ENCODE data around the gene ERC2.

Gene ERC2

DNA sequence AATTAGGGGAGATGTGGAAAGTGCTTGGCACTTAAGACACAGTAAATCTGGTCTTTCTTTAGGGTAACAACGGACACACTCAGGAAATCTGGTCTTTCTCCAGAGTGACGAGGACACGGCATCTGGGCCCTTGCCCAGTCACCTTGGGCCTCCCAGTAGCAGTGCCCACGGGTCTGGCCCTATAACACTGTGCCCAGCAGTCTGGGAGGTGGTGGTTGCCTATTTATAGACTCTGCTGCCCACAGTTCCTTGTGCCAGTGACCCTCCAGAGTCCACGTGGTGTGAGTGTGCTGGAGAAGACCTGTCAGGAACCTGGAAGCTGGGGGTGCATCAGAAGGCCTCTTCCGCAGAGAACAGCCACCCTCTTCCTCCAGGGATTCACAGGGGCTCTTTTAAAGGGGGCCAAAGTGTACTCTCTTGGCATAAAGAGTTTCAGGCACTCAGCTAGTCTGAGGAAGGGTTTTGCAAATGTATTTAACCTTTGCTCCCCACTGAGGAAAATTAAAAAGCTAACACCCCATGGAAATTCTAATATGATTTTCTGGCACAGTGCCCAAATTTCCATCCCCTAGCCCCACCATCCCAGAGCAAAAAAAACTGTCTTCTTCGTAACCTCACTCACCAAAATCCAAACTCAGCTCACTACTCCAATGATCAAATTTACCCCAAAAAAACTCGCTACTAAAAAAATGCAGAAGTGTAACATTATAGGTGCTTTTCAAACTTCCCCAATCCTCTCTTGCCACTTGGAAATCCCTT is 996.6 kb downstream of the ERC2 start:
- no peaks in the 10 kb centered on the region for H3K4me1 Mint-ChIP-seq (ENCODE audit: low read depth)
- no peaks in the 10 kb centered on the region for H3K9me3 Mint-ChIP-seq (ENCODE audit: low read depth)
- no peaks in the 10 kb centered on the region for H3K36me3 Mint-ChIP-seq
- H3K27me3 Mint-ChIP-seq, result peaks cover 13% of the 10 kb centered on the region
- H3K4me3 Mint-ChIP-seq, result no peak overlapping the region
- H3K27ac Mint-ChIP-seq, result no peak overlapping the region

GRCh38 chr3:55471084-55471483 is 997.2 kb downstream of the ERC2 start:
- Mint-ChIP-seq H3K36me3 (no peaks in the 10 kb centered on the region), H3K27ac (no peak overlapping the region), H3K4me1 (ENCODE audit: low read depth) (no peaks in the 10 kb centered on the region), H3K4me3 (no peak overlapping the region), H3K9me3 (ENCODE audit: low read depth) (no peaks in the 10 kb centered on the region), H3K27me3 (peaks cover 9% of the 10 kb centered on the region)

GRCh38 chr3:55469957-55470526 is 998.2 kb downstream of the ERC2 start:
- no peaks in the 10 kb centered on the region for H3K36me3 Mint-ChIP-seq
- H3K27ac Mint-ChIP-seq, result no peak overlapping the region
- H3K4me3 Mint-ChIP-seq, result no peak overlapping the region
- peaks cover 9% of the 10 kb centered on the region for H3K27me3 Mint-ChIP-seq
- no peaks in the 10 kb centered on the region for H3K9me3 Mint-ChIP-seq (ENCODE audit: low read depth)
- H3K4me1 Mint-ChIP-seq (ENCODE audit: low read depth), result no peaks in the 10 kb centered on the region

DNA sequence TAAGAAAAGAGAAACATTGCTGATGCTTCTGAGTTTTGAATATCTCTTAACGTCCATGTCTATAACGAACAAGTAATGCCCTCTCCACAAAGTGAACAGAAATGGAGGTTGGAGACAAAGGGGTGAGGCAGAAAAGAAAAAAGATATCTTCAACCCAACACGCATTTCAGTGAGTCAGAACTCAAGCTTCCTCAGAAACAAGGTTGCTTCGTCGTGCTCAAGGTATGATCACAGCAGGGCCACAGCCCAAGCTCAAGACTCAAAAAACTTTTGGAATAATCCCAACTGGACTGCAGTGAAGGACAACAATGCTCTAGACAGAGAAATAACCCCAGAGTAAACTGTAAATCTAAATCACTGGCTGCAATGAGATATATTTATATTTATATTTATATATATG is 1000.0 kb downstream of the ERC2 start:
- Mint-ChIP-seq H3K9me3 (ENCODE audit: low read depth) (no peaks in the 10 kb centered on the region), H3K27me3 (peaks cover 6% of the 10 kb centered on the region), H3K36me3 (no peaks in the 10 kb centered on the region), H3K4me1 (ENCODE audit: low read depth) (no peaks in the 10 kb centered on the region), H3K27ac (no peak overlapping the region), H3K4me3 (no peak overlapping the region)

DNA sequence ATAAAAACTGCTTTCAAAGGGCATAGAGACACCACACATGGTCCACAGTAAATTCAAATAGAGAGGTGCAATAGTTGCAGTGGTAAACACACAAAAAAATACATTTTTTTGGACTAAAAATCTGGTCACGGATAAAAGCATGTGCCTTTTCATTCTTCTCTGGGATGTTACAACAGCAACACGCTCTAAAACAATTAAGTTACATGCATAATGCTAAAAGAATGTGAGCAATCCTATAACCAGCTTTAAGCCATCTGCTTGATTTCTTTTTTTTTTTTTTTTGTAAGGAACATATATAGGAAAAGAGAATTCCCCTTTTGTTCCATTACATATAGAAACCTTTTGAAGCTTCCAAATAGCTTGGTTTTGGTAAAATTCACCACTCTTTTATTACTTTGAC is 1001.2 kb downstream of the ERC2 start:
- peaks cover 2% of the 10 kb centered on the region for H3K27me3 Mint-ChIP-seq
- no peak overlapping the region for H3K27ac Mint-ChIP-seq
- no peak overlapping the region for H3K4me3 Mint-ChIP-seq
- H3K4me1 Mint-ChIP-seq (ENCODE audit: low read depth), result no peaks in the 10 kb centered on the region
- H3K36me3 Mint-ChIP-seq, result no peaks in the 10 kb centered on the region
- H3K9me3 Mint-ChIP-seq (ENCODE audit: low read depth), result no peaks in the 10 kb centered on the region

DNA sequence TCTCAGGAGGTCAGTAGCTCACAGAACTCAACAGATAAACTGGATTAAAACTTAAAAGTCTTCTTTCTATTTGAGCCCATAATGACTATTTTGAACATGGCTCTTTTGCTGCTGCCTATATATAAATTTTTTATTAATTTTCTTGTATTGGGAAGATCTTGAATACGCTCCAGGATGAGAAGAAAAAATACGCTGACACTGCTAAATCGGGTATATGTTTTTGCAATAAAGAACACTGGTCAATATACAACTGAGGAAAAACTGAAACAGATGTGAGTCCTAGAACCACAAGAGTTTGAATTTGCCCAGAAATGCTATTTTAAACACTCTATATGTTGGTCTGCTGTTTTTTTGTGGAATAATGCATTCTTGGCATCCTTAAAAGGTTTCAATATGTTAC is 1001.7 kb downstream of the ERC2 start:
- no peaks in the 10 kb centered on the region for H3K9me3 Mint-ChIP-seq (ENCODE audit: low read depth)
- no peak overlapping the region for H3K27ac Mint-ChIP-seq
- no peaks in the 10 kb centered on the region for H3K4me1 Mint-ChIP-seq (ENCODE audit: low read depth)
- H3K36me3 Mint-ChIP-seq, result no peaks in the 10 kb centered on the region
- no peaks in the 10 kb centered on the region for H3K27me3 Mint-ChIP-seq
- H3K4me3 Mint-ChIP-seq, result no peak overlapping the region

DNA sequence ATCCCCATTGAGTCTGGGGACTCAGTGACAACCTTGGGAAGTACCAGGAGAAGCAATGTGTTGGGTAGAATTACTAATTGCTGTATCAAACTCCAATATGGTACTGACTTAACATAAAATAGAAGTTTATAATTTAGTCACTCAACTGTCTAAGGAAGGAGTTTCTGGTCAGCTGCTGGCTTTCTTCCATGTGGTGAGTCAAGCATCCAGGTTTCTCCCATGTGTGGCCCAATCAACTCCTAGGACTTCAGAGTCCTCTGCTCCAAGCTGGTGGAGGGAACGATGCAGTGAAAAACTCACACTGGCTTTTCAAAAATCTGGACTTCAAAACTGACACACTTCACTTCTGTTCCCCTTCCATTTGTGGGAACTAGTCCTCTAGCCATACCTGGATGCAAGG is 1006.4 kb downstream of the ERC2 start:
- Mint-ChIP-seq H3K4me1 (ENCODE audit: low read depth) (no peaks in the 10 kb centered on the region), H3K9me3 (ENCODE audit: low read depth) (no peaks in the 10 kb centered on the region), H3K27me3 (no peaks in the 10 kb centered on the region), H3K4me3 (no peak overlapping the region), H3K27ac (no peak overlapping the region), H3K36me3 (no peaks in the 10 kb centered on the region)

- Mint-ChIP-seq H3K4me3 (no peak overlapping the region), H3K36me3 (no peaks in the 10 kb centered on the region), H3K9me3 (ENCODE audit: low read depth) (no peaks in the 10 kb centered on the region), H3K27ac (no peak overlapping the region), H3K4me1 (ENCODE audit: low read depth) (no peaks in the 10 kb centered on the region), H3K27me3 (no peaks in the 10 kb centered on the region)
Observed at GRCh38 chr3:55459838-55460237, 1008.4 kb downstream of the ERC2 start.

All from activated naive CD8-positive, alpha-beta T cell (primary cell).